ENCODE measurements around the gene LCN6.
A peak's percentile ranks its signal among the peaks of the same experiment; 100 is the strongest.

Gene LCN6

GRCh38 chr9:136741883-136742571, 6.3 kb downstream of the LCN6 start:
- no peak for DNase-seq

GRCh38 chr9:136740971-136741882, 7.1 kb downstream of the LCN6 start:
- DNase-seq, result no peak

GRCh38 chr9:136740491-136740890, 7.8 kb downstream of the LCN6 start:
- no peak for DNase-seq

GRCh38 chr9:136740069-136740468, 8.3 kb downstream of the LCN6 start:
- no peak for DNase-seq

- no peak for DNase-seq
Observed at GRCh38 chr9:136739509-136739908, 8.8 kb downstream of the LCN6 start.

GRCh38 chr9:136738960-136739359, 9.4 kb downstream of the LCN6 start:
- DNase-seq, result no peak

- no peak for DNase-seq
Observed at GRCh38 chr9:136735812-136736480, 12.4 kb downstream of the LCN6 start.

GRCh38 chr9:136734837-136735496, 13.4 kb downstream of the LCN6 start:
- no peak for DNase-seq

- DNase-seq, result no peak
Observed at GRCh38 chr9:136733611-136734010, 14.7 kb downstream of the LCN6 start.

GRCh38 chr9:136732444-136733178, 15.7 kb downstream of the LCN6 start:
- DNase-seq, result no peak

- no peak for DNase-seq
Observed at GRCh38 chr9:136729926-136730325, 18.4 kb downstream of the LCN6 start.

- DNase-seq, result no peak
Observed at GRCh38 chr9:136729144-136729543, 19.2 kb downstream of the LCN6 start.

- DNase-seq, result no peak
Observed at GRCh38 chr9:136728548-136729123, 19.7 kb downstream of the LCN6 start.

GRCh38 chr9:136728080-136728547, 20.2 kb downstream of the LCN6 start:
- DNase-seq, result peak; percentile 24

GRCh38 chr9:136726631-136727191, 21.6 kb downstream of the LCN6 start:
- no peak for DNase-seq

GRCh38 chr9:136726118-136726517, 22.2 kb downstream of the LCN6 start:
- no peak for DNase-seq

GRCh38 chr9:136725612-136726011, 22.7 kb downstream of the LCN6 start:
- no peak for DNase-seq

- DNase-seq, result no peak
Observed at GRCh38 chr9:136724772-136725171, 23.6 kb downstream of the LCN6 start.

GRCh38 chr9:136723989-136724388, 24.3 kb downstream of the LCN6 start:
- DNase-seq, result no peak

- DNase-seq, result no peak
Observed at GRCh38 chr9:136723362-136723976, 24.9 kb downstream of the LCN6 start.

GRCh38 chr9:136722969-136723356, 25.4 kb downstream of the LCN6 start:
- DNase-seq, result no peak
